ENCODE measurements around the gene STARD6.

The STARD6 gene

DNA sequence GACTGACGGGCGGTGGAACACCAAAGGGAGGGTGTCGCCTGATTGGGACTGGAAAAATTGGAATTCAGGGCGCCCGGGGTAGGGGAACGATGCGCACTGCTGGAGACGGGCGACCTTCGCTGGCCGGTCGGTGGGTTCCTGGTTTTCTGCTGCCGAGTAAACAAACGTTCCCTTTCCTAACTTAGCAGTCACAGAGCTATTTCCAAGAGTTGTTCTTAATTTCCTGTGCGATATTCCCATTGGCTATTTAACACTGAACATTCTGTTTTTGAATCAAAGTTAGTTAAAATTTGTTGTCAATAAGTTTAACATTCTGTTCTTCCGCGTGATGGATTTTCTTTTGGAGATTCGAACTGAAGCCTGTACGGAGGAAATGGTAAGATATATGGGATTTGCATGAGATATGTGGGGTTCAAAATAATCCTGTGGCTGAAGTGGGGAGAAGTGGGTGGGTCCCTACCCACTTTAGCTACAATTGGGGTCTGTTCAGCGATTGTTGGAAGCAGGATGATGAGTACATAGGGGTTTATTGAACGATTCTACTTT, 910 bp upstream of the STARD6 start:
- Histone ChIP-seq H3K4me3 (peak overlapping the region; percentile 59 to 92), H3K9me3 (no peaks in the 10 kb centered on the region), H3K4me1 (peaks cover 0 to 6% (median 1%) of the 10 kb centered on the region in 4 donors), H3K36me3 (no peaks in the 10 kb centered on the region), H3K27ac (peak overlapping the region; percentile 66), H3K27me3 (no peaks in the 10 kb centered on the region)
- DNase-seq: peak in 1 of 2 donors; percentile 20
- intact Hi-C loops (cut with DNase I; ENCODE audit: low total_unique reads): no loop called here
- TF ChIP-seq, protein P1, sequence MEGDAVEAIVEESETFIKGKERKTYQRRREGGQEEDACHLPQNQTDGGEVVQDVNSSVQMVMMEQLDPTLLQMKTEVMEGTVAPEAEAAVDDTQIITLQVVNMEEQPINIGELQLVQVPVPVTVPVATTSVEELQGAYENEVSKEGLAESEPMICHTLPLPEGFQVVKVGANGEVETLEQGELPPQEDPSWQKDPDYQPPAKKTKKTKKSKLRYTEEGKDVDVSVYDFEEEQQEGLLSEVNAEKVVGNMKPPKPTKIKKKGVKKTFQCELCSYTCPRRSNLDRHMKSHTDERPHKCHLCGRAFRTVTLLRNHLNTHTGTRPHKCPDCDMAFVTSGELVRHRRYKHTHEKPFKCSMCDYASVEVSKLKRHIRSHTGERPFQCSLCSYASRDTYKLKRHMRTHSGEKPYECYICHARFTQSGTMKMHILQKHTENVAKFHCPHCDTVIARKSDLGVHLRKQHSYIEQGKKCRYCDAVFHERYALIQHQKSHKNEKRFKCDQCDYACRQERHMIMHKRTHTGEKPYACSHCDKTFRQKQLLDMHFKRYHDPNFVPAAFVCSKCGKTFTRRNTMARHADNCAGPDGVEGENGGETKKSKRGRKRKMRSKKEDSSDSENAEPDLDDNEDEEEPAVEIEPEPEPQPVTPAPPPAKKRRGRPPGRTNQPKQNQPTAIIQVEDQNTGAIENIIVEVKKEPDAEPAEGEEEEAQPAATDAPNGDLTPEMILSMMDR (IDR thresholded peaks at IDR 0.05): no peak

DNA sequence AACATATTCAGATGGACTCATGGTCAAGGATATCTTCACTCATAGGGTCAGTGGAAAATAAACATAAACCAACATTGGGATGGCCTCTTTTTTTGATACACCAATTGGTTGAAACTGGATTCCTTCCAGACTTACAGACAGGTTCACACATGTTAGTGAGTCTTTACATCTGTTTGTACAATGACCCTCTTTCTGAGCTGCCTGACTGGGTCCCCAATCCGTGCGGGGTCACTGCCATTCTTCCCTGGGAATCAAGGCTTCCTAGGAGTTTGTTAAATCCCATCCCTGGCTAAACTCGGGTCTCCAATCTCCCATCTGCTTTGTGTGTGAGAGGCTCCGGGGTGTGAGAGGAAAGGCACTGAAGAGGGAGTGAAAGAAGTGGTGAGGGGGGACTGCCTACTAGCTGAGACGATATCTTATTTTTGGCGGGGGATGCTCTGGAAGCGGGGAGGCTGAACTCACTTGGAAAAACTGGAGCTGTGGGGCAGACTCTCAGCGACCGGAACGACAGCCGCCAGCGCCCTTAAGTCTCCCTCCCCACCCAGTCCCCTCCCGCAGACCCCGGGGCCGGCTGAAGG, 487 bp downstream of the STARD6 start:
- no peaks in the 10 kb centered on the region for H3K36me3 ChIP-seq
- no peak for DNase-seq
- intact Hi-C loops (cut with DNase I; ENCODE audit: low total_unique reads): no loop called here

DNA sequence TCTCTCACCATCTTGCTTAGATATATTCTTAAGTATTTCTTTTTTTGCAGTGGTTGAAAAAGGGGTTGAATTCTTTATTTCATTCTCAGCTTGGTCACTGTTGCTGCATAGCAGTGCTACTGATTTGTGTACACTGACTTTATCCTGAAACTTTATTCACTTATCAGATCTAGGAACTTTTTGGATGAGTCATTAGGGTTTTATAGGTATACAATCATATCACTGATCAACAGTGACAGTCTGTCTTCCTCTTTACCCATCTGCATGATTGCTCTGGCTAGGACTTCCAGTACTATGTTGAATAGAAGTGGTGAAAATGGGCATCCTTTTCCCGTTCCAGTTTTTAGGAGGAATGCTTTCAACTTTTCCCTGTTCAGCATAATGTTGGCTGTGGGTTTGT, 6.5 kb downstream of the STARD6 start:
- Histone ChIP-seq H3K4me3 (no peak overlapping the region), H3K4me1 (no peaks in the 10 kb centered on the region), H3K27ac (no peak overlapping the region), H3K36me3 (no peaks in the 10 kb centered on the region), H3K27me3 (no peaks in the 10 kb centered on the region), H3K9me3 (no peaks in the 10 kb centered on the region)
- intact Hi-C loops (cut with DNase I; ENCODE audit: low total_unique reads): no loop called here
- TF ChIP-seq, protein P1 (IDR thresholded peaks at IDR 0.05): no peak
- no peak for DNase-seq

More for the DNA sequence above, 487 bp downstream of the STARD6 start:
- TF ChIP-seq, protein P1 (IDR thresholded peaks at IDR 0.05): no peak
- peaks cover 0 to 6% (median 1%) of the 10 kb centered on the region in 4 donors for H3K4me1 ChIP-seq
- no peaks in the 10 kb centered on the region for H3K27me3 ChIP-seq
- H3K27ac ChIP-seq: peak overlapping the region; percentile 66
- H3K9me3 ChIP-seq: no peaks in the 10 kb centered on the region
- H3K4me3 ChIP-seq: peak overlapping the region; percentile 59 to 92

DNA sequence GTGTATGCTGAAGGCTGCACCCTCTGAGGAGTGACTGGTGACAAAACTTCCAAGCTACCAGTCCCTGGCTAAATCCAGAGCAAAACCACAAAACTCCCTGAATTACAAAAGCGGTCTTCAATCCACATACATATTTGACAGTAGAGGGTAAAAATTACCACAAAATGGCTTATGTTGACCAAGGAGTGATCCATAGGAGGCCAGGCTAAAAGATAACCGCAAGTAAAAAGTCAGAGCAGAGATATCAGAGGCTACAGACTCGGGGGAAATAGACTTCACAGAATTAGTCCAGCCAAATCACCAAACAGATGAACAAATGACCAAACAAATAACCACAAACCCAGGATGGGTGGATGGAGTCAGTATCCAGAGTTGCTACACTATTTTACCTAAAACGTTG, 19.4 kb downstream of the STARD6 start:
- no peak for DNase-seq
- TF ChIP-seq, protein P1 (IDR thresholded peaks at IDR 0.05): no peak
- H3K4me1 ChIP-seq: no peaks in the 10 kb centered on the region

DNA sequence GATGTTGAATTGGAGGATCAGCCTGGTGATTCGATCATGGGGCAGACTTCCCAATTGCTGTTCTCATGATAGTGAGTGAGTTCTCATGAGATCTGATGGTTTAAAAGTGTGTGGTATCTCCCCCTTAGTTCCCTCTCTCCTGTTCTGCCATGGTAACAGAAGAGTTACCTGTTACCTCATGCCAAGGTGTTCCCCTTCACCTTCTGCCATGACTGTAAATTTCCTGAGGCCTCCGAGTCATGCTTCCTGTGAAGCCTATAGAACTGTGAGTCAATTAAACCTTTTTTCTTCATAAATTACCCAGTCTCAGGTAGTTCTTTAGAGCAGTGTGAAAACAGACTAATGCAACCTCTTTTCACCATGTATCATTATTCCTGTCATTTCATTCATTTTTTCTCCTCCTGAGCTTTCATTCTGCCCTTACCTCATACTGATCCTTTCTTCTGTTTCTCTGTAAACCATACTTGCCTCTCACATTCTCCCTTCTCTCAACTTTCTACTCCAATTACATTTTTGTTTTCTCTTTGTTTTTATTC, 22.0 kb downstream of the STARD6 start:
- intact Hi-C loops (cut with DNase I; ENCODE audit: low total_unique reads): no loop called here

More for the DNA sequence above, 19.4 kb downstream of the STARD6 start:
- H3K27me3 ChIP-seq: no peaks in the 10 kb centered on the region
- H3K36me3 ChIP-seq: no peaks in the 10 kb centered on the region
- intact Hi-C loops (cut with DNase I; ENCODE audit: low total_unique reads): no loop called here
- no peaks in the 10 kb centered on the region for H3K9me3 ChIP-seq
- H3K27ac ChIP-seq: no peak overlapping the region
- H3K4me3 ChIP-seq: no peak overlapping the region

More for the DNA sequence above, 22.0 kb downstream of the STARD6 start:
- Histone ChIP-seq H3K27me3 (no peaks in the 10 kb centered on the region), H3K9me3 (no peaks in the 10 kb centered on the region), H3K27ac (no peak overlapping the region), H3K4me1 (no peaks in the 10 kb centered on the region), H3K36me3 (no peaks in the 10 kb centered on the region), H3K4me3 (no peak overlapping the region)
- TF ChIP-seq, protein P1 (IDR thresholded peaks at IDR 0.05): no peak
- DNase-seq: no peak
